ENCODE measurements around the gene SIAH2.

DNA sequence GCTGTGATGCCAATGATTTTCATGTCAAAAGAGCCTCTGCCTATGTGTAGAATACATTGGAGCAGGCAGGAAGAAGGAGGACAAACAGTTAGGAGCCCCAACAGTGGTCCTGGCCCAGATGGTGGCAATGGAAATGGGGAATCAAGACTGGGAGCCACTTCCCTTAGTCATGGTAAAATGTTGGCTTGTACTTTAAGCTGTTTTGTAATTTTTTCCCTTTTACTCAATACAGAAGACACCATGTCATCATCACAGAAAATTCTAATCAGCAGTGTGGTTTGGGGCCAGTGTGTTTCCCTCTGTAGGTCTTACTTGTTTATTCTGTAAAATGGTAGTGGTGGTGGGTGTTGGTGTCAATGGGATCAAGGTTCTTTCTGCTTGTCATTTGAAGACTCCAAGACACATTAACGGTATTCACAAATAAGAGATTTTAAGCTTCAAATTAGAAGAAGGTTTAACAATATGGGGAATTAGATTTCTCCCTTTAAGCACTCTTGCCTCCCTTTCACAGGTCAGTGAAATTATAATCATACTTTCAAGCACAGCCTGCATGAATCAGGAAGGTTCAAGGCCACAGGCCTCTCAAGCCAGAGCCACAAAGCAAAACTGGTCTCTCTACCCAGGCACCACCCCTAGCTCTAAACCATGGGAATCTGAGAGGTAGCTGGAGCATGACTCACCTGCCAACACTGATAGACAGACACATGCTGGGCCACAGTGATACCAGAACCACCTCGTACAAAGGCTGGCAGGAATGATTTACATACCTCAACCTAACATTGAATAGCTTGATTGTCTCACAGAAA, 24.9 kb downstream of the SIAH2 start:
- TF ChIP-seq NR1H2 (CRISPR knock-in tag; IDR thresholded peaks at IDR 0.05), result no peak
- TF ChIP-seq, protein P1, sequence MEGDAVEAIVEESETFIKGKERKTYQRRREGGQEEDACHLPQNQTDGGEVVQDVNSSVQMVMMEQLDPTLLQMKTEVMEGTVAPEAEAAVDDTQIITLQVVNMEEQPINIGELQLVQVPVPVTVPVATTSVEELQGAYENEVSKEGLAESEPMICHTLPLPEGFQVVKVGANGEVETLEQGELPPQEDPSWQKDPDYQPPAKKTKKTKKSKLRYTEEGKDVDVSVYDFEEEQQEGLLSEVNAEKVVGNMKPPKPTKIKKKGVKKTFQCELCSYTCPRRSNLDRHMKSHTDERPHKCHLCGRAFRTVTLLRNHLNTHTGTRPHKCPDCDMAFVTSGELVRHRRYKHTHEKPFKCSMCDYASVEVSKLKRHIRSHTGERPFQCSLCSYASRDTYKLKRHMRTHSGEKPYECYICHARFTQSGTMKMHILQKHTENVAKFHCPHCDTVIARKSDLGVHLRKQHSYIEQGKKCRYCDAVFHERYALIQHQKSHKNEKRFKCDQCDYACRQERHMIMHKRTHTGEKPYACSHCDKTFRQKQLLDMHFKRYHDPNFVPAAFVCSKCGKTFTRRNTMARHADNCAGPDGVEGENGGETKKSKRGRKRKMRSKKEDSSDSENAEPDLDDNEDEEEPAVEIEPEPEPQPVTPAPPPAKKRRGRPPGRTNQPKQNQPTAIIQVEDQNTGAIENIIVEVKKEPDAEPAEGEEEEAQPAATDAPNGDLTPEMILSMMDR (IDR thresholded peaks at IDR 0.05), result no peak
- no peak for TF ChIP-seq NFYB (CRISPR knock-in tag; conservative IDR thresholded peaks at IDR 0.05; ENCODE audit: low read depth)
- TF ChIP-seq, protein P2, sequence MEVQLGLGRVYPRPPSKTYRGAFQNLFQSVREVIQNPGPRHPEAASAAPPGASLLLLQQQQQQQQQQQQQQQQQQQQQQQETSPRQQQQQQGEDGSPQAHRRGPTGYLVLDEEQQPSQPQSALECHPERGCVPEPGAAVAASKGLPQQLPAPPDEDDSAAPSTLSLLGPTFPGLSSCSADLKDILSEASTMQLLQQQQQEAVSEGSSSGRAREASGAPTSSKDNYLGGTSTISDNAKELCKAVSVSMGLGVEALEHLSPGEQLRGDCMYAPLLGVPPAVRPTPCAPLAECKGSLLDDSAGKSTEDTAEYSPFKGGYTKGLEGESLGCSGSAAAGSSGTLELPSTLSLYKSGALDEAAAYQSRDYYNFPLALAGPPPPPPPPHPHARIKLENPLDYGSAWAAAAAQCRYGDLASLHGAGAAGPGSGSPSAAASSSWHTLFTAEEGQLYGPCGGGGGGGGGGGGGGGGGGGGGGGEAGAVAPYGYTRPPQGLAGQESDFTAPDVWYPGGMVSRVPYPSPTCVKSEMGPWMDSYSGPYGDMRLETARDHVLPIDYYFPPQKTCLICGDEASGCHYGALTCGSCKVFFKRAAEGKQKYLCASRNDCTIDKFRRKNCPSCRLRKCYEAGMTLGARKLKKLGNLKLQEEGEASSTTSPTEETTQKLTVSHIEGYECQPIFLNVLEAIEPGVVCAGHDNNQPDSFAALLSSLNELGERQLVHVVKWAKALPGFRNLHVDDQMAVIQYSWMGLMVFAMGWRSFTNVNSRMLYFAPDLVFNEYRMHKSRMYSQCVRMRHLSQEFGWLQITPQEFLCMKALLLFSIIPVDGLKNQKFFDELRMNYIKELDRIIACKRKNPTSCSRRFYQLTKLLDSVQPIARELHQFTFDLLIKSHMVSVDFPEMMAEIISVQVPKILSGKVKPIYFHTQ (CRISPR knock-in tag; IDR thresholded peaks at IDR 0.05), result no peak
- TF ChIP-seq, protein P3, sequence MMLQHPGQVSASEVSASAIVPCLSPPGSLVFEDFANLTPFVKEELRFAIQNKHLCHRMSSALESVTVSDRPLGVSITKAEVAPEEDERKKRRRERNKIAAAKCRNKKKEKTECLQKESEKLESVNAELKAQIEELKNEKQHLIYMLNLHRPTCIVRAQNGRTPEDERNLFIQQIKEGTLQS (CRISPR knock-in tag; conservative IDR thresholded peaks at IDR 0.05), result no peak
- TF ChIP-seq ESRRA (CRISPR knock-in tag; IDR thresholded peaks at IDR 0.05; ENCODE audit: borderline replicate concordance), result no peak
- no peak for TF ChIP-seq SP1 (CRISPR knock-in tag; conservative IDR thresholded peaks at IDR 0.05)
- TF ChIP-seq, protein P4, sequence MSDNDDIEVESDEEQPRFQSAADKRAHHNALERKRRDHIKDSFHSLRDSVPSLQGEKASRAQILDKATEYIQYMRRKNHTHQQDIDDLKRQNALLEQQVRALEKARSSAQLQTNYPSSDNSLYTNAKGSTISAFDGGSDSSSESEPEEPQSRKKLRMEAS (CRISPR knock-in tag; IDR thresholded peaks at IDR 0.05), result no peak
- no peak for TF ChIP-seq EMX1 (CRISPR knock-in tag; IDR thresholded peaks at IDR 0.05)
- TF ChIP-seq, protein P5, sequence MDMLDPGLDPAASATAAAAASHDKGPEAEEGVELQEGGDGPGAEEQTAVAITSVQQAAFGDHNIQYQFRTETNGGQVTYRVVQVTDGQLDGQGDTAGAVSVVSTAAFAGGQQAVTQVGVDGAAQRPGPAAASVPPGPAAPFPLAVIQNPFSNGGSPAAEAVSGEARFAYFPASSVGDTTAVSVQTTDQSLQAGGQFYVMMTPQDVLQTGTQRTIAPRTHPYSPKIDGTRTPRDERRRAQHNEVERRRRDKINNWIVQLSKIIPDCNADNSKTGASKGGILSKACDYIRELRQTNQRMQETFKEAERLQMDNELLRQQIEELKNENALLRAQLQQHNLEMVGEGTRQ (CRISPR knock-in tag; IDR thresholded peaks at IDR 0.05), result no peak
- TF ChIP-seq CREB1 (CRISPR knock-in tag; IDR thresholded peaks at IDR 0.05), result no peak
- no peak for TF ChIP-seq NFE2L1 (CRISPR knock-in tag; IDR thresholded peaks at IDR 0.05)
- TF ChIP-seq ELF4 (CRISPR knock-in tag; IDR thresholded peaks at IDR 0.05; ENCODE audit: low read depth), result no peak

Data from WTC11 (cell line).